HG03045 (cell line): ENCODE results near the gene ROBO2.

Experiments
- ATAC-seq: cut with Tn5 transposase; IDR thresholded peaks from one replicate; pipeline ENCODE4 v1.9.1; 2021; ENCODE audit warnings: mild to moderate bottlenecking, moderate library complexity; ENCODE audit not compliant: unreplicated experiment

Gene ROBO2

GRCh38 chr3:77623500-77623899, 583.6 kb downstream of the ROBO2 start:
- ATAC-seq, result no peak

- ATAC-seq, result no peak
Observed at GRCh38 chr3:77626157-77626556, 586.3 kb downstream of the ROBO2 start.

DNA sequence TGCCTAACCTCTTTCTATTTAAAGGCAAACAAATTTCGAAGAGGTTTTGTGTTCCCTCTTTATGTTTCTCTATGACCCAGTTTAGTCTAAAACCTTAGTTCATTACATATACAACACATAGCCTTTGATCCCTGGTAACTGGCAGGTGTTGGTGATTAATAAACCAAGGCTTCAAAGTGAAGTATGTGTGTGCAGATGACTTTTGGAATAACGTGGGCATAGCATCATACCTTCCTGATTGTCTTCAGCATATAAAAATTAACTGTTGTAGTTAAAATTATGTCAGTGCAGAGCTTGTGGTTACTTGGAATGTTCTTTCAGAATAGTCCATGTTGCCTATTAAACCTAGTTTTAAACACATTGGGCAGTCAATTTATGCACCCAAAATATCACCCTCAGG, 608.3 kb downstream of the ROBO2 start:
- no peak for ATAC-seq

GRCh38 chr3:77648664-77649063, 608.8 kb downstream of the ROBO2 start:
- no peak for ATAC-seq

DNA sequence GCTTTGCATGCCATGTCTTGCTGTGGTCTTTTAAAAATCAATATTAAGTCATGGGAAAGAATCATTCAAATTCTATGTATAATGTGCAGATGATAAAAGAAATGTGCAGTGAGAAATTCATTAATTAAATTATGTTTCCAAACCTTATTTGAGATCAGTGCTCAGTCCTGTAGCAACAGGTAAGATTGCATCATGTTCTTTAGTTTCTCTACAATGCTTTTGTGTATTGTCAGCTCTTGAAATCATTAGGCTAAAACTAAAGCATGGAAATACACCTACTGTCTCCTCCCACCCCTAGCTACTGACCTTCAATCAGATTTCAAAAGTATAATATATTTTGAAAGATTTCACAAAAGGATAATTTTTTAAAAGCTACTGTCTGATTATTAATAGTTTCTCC, 612.7 kb downstream of the ROBO2 start:
- ATAC-seq, result no peak

- ATAC-seq, result no peak
Observed at GRCh38 chr3:77655396-77655795, 615.5 kb downstream of the ROBO2 start.

- no peak for ATAC-seq
Observed at GRCh38 chr3:77660718-77661117, 620.8 kb downstream of the ROBO2 start.

DNA sequence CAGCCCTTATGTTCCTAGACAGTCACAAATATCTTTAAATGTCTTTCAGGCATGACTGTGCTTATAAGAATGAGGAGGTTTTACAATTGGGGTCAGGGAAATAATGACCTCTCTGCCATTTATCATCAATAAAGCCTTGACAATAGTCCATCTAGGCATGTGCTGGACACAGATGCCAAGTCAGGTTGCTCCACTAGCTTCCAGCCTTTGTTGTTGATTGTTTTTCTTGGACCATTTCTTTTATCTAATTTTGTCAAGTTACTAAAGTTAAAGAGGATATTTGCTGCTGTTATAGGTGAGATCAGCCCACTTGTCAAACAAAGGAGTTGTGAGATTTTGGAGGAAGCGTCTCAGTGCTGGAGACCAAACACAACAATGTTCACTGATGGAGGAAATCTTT, 628.0 kb downstream of the ROBO2 start:
- no peak for ATAC-seq

DNA sequence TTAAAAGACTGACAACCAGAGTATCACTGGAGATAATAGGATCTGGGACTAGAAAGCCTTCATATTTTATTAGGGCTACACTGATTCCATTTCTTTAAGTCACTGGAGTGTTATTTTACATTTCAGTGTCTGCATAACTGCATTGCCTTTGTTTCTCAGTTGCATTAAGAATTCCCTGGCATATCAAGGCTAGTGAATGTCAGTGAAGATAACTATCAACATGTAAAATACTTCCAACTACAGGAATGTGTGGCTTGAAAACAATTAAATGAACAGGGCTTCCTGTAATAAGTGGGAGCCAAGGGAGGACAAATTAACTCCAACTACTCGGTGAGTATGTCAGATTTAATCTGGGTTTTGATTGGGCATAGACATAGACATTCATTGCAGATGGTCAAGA, 628.5 kb downstream of the ROBO2 start:
- ATAC-seq, result no peak

DNA sequence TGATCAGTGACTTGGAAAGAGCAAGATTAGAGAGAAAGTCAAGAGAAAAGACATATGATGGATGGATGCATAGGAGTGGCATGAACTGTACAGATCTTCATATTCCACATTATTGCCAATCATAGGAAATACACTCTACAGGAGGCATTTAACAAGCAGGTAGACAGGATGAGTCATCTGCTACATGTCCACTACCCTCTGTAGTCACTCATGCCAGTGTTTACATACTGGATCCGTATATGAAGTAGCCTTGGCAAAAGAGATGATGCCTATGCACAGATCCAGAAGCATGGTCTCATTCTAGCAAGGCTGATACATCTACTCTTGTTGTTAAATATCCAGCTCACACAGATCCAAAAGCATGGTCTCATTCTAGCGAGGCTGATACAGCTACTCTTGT, 632.1 kb downstream of the ROBO2 start:
- ATAC-seq, result no peak

DNA sequence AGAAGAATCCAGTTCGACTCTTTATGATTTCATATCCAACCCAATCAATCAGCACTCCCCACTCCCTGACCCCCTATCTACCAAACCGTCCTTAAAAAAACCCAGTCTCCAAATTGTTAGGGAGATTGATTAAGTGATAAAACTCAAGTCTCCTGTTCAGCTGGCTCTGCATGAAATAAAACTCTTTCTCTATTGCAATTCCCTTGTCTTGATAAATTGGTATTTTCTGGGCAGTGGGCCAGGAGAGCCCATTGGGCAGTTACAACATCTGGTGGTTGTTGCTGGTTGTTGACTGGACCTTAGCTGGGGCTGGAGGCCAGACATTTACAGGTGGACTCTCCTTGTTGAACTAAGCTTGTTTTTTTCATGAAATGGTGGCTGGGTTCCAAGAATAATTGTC, 642.3 kb downstream of the ROBO2 start:
- ATAC-seq, result no peak

DNA sequence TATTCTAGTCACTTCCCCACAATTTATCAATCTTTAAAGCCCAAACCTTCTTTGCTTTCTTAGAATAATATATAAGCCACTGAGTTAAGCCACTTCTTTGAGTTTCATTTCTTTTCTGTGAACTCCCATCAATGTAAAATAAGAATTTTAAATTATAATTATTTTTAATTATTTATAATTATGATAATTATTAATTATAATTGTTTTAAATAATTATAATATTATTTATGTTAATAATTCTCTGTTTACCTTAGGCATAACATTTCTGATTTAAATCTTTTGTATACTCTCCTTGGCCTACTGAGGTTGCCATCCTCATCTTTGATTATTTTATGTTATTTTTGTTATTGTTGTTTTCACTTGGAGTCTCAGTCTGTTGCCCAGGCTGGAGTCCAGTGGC, 644.2 kb downstream of the ROBO2 start:
- ATAC-seq, result no peak

GRCh38 chr3:77685713-77686112, 645.8 kb downstream of the ROBO2 start:
- no peak for ATAC-seq

GRCh38 chr3:77686560-77686959, 646.7 kb downstream of the ROBO2 start:
- ATAC-seq, result no peak

- ATAC-seq, result no peak
Observed at GRCh38 chr3:77687545-77687944, 647.6 kb downstream of the ROBO2 start.

- no peak for ATAC-seq
Observed at GRCh38 chr3:77690284-77690845, 650.5 kb downstream of the ROBO2 start.

DNA sequence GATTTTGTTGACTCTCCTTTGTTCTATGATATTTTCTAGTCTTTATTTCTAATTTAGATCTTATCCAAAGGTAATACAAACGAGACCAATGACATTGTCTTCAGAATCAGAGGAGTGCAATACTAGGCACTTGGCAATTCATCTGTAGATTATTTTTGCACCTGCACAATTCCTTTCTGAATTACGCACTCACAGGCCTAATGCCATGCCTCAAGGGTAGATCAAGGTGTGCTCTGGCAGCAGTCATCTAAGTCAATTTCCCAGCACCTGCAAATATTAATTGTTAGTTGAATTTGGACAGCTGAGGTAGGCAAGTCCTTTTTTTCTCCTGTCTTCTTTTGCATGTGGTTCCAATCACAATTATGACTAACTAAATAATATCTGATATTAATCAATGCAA, 653.2 kb downstream of the ROBO2 start:
- ATAC-seq, result no peak

DNA sequence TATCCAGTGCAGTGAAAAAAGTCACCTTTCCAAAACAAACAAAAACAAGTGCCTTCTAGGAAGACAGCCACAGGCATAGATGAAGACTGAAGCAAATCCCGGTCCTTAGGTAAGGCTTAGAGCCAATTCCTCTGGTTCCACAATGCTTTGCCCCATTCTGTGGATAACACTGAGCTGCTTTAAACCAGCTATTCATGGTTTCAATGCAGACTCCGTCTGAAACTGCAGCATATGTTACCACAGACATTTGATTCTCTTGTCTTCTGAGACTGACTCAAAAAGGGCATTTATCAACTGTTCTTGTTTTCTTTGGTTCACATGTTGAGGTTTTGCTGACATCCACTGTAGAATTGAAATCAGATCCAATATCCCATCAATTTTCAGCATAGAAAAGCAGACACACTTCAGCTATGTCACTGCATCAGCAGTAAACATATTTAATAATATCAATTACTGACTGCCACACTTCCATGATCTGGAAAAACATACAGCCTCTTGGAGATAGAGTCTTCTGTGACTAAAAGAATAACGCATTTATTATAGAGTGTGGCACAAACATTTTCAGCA, 659.3 kb downstream of the ROBO2 start:
- ATAC-seq, result no peak
